HG02763 (cell line): ENCODE results near the gene MSRB2.
"Not testable (repeated sequence)": the region's sequence is repeated elsewhere in the genome, so short reads cannot be mapped to it uniquely, and the experiment has no call there.

Experiments
- ATAC-seq: cut with Tn5 transposase; IDR thresholded peaks from one replicate; pipeline ENCODE4 v1.9.1; 2021; ENCODE audit warnings: mild to moderate bottlenecking, moderate library complexity; ENCODE audit not compliant: unreplicated experiment

The MSRB2 gene

GRCh38 chr10:23069019-23069815 lies 26.2 kb upstream of the MSRB2 start:
- no peak for ATAC-seq

- ATAC-seq = not testable (repeated sequence)
Observed at GRCh38 chr10:23070092-23070912, 25.1 kb upstream of the MSRB2 start.

GRCh38 chr10:23070913-23071218 lies 24.5 kb upstream of the MSRB2 start:
- ATAC-seq = no peak

GRCh38 chr10:23072593-23072992 lies 22.8 kb upstream of the MSRB2 start:
- ATAC-seq = not testable (repeated sequence)

GRCh38 chr10:23073527-23073926 lies 21.9 kb upstream of the MSRB2 start:
- no peak for ATAC-seq

GRCh38 chr10:23075672-23076071 lies 19.7 kb upstream of the MSRB2 start:
- no peak for ATAC-seq

- no peak for ATAC-seq
Observed at GRCh38 chr10:23078114-23078513, 17.3 kb upstream of the MSRB2 start.

- ATAC-seq = no peak
Observed at GRCh38 chr10:23079700-23080099, 15.7 kb upstream of the MSRB2 start.

GRCh38 chr10:23080262-23080661 lies 15.1 kb upstream of the MSRB2 start:
- ATAC-seq = no peak

GRCh38 chr10:23081221-23081750 lies 14.1 kb upstream of the MSRB2 start:
- ATAC-seq = no peak

- no peak for ATAC-seq
Observed at GRCh38 chr10:23081891-23082290, 13.5 kb upstream of the MSRB2 start.

GRCh38 chr10:23088609-23089008 lies 6.8 kb upstream of the MSRB2 start:
- ATAC-seq = no peak

- no peak for ATAC-seq
Observed at GRCh38 chr10:23094786-23095403, 484 bp upstream of the MSRB2 start.

GRCh38 chr10:23095966-23096801 lies 805 bp downstream of the MSRB2 start:
- ATAC-seq = peak; percentile 49

- no peak for ATAC-seq
Observed at GRCh38 chr10:23096802-23097549, 1.6 kb downstream of the MSRB2 start.

GRCh38 chr10:23099079-23099478 lies 3.7 kb downstream of the MSRB2 start:
- ATAC-seq = no peak

GRCh38 chr10:23099816-23100215 lies 4.4 kb downstream of the MSRB2 start:
- ATAC-seq = no peak

GRCh38 chr10:23100331-23101030 lies 5.1 kb downstream of the MSRB2 start:
- ATAC-seq = no peak

- no peak for ATAC-seq
Observed at GRCh38 chr10:23106331-23107072, 11.1 kb downstream of the MSRB2 start.
